ENCODE measurements around the gene NGB.

NGB gene

GRCh38 chr14:77318006-77318553 is 47.1 kb upstream of the NGB start:
- TF ChIP-seq CTCF (conservative IDR thresholded peaks at IDR 0.05; ENCODE audit: low read length): no peak
- no peak for TF ChIP-seq EZH2phosphoT487 (IDR thresholded peaks at IDR 0.05; ENCODE audit: borderline replicate concordance)
- Histone ChIP-seq H3K9me3 (ENCODE audit: insufficient read depth, low read depth, low read length) (no peaks in the 10 kb centered on the region), H2AFZ (ENCODE audit: low read length) (no peak overlapping the region), H4K20me1 (ENCODE audit: insufficient read depth, low read length, poor library complexity, severe bottlenecking) (peaks cover 3% of the 10 kb centered on the region), H3K9me2 (replicated peaks; ENCODE audit: low read depth, low read length) (no peaks in the 10 kb centered on the region), H3K4me3 (ENCODE audit: low read length, poor library complexity, severe bottlenecking) (no peak overlapping the region), H3K27me3 (ENCODE audit: insufficient read depth, low read length, poor library complexity, severe bottlenecking) (no peaks in the 10 kb centered on the region), H3K79me2 (ENCODE audit: insufficient read depth, low read length) (peaks cover 8% of the 10 kb centered on the region; the same call in 1 of the 2 replicates), H3K36me3 (ENCODE audit: insufficient read depth, low read length) (no peaks in the 10 kb centered on the region), H3K4me2 (ENCODE audit: low read depth, low read length, poor library complexity, severe bottlenecking) (peak overlapping the region; percentile 84), H3K9ac (ENCODE audit: low read depth, low read length, poor library complexity, severe bottlenecking) (peak overlapping the region; percentile 12), H3K4me1 (ENCODE audit: insufficient read depth, low read length, poor library complexity, severe bottlenecking) (peaks cover 34% of the 10 kb centered on the region), H3F3A (ENCODE audit: low read depth) (no peaks in the 10 kb centered on the region)

- Histone ChIP-seq H3K9ac (ENCODE audit: low read depth, low read length, poor library complexity, severe bottlenecking) (peak overlapping the region; percentile 19), H3K9me2 (replicated peaks; ENCODE audit: low read depth, low read length) (no peaks in the 10 kb centered on the region), H3K4me3 (ENCODE audit: low read length, poor library complexity, severe bottlenecking) (no peak overlapping the region), H3F3A (ENCODE audit: low read depth) (no peaks in the 10 kb centered on the region), H3K27me3 (ENCODE audit: insufficient read depth, low read length, poor library complexity, severe bottlenecking) (no peaks in the 10 kb centered on the region), H3K36me3 (ENCODE audit: insufficient read depth, low read length) (no peaks in the 10 kb centered on the region), H3K4me2 (ENCODE audit: low read depth, low read length, poor library complexity, severe bottlenecking) (no peak overlapping the region), H4K20me1 (ENCODE audit: insufficient read depth, low read length, poor library complexity, severe bottlenecking) (peaks cover 3% of the 10 kb centered on the region), H3K79me2 (ENCODE audit: insufficient read depth, low read length) (peaks cover 4% of the 10 kb centered on the region; the same call in 1 of the 2 replicates), H3K4me1 (ENCODE audit: insufficient read depth, low read length, poor library complexity, severe bottlenecking) (peaks cover 24% of the 10 kb centered on the region), H2AFZ (ENCODE audit: low read length) (no peak overlapping the region), H3K9me3 (ENCODE audit: insufficient read depth, low read depth, low read length) (no peaks in the 10 kb centered on the region)
- TF ChIP-seq EZH2phosphoT487 (IDR thresholded peaks at IDR 0.05; ENCODE audit: borderline replicate concordance) (no peak), CTCF (conservative IDR thresholded peaks at IDR 0.05; ENCODE audit: low read length) (no peak)
Measured at GRCh38 chr14:77316872-77317301, 45.9 kb upstream of the NGB start.

- H3K27me3 ChIP-seq (ENCODE audit: insufficient read depth, low read length, poor library complexity, severe bottlenecking): no peaks in the 10 kb centered on the region
- no peak overlapping the region for H2AFZ ChIP-seq (ENCODE audit: low read length)
- no peaks in the 10 kb centered on the region for H3K9me3 ChIP-seq (ENCODE audit: insufficient read depth, low read depth, low read length)
- H3K4me1 ChIP-seq (ENCODE audit: insufficient read depth, low read length, poor library complexity, severe bottlenecking): peaks cover 22% of the 10 kb centered on the region
- peaks cover 3% of the 10 kb centered on the region for H4K20me1 ChIP-seq (ENCODE audit: insufficient read depth, low read length, poor library complexity, severe bottlenecking)
- peak overlapping the region; percentile 19 for H3K9ac ChIP-seq (ENCODE audit: low read depth, low read length, poor library complexity, severe bottlenecking)
- no peak overlapping the region for H3K4me3 ChIP-seq (ENCODE audit: low read length, poor library complexity, severe bottlenecking)
- peaks cover 4% of the 10 kb centered on the region; the same call in 1 of the 2 replicates for H3K79me2 ChIP-seq (ENCODE audit: insufficient read depth, low read length)
- TF ChIP-seq CTCF (conservative IDR thresholded peaks at IDR 0.05; ENCODE audit: low read length) (no peak), EZH2phosphoT487 (IDR thresholded peaks at IDR 0.05; ENCODE audit: borderline replicate concordance) (no peak)
- peaks cover 5% of the 10 kb centered on the region; the same call in 1 of the 2 replicates for H3K36me3 ChIP-seq (ENCODE audit: insufficient read depth, low read length)
- no peaks in the 10 kb centered on the region for H3K9me2 ChIP-seq (replicated peaks; ENCODE audit: low read depth, low read length)
- H3K4me2 ChIP-seq (ENCODE audit: low read depth, low read length, poor library complexity, severe bottlenecking): no peak overlapping the region
- no peaks in the 10 kb centered on the region for H3F3A ChIP-seq (ENCODE audit: low read depth)
Measured at GRCh38 chr14:77316195-77316505, 45.1 kb upstream of the NGB start.

Data from Loucy (cell line).